ENCODE data around the gene TTPAL. TPM values are rescaled to one million over a fixed set of nuclear protein-coding genes. Genes with fewer than 3 reads are reported as not detected.

The TTPAL gene
- total and polyA plus RNA-seq, 10 donors = 3.5 to 16.3 (median 11.8) TPM

- H3K9me3 ChIP-seq = no peaks in the 10 kb centered on the region
- H3K27me3 ChIP-seq (replicated peaks in 1 of 7) = no peaks in the 10 kb centered on the region
- H3K36me3 ChIP-seq = peaks cover 0 to 100% (median 64%) of the 10 kb centered on the region in 6 donors
- DNase-seq = no peak
- 74 to 93% (median 88%) methylated on average over 2 of the region's 2 CpGs for WGBS, 5 donors
- TF ChIP-seq CTCF (IDR thresholded peaks at IDR 0.05 in 8 of 11, conservative IDR thresholded peaks at IDR 0.05 in 3 of 11) = no peak
- no peak for TF ChIP-seq POLR2A (IDR thresholded peaks at IDR 0.05)
- TF ChIP-seq POLR2AphosphoS5 (IDR thresholded peaks at IDR 0.05) = no peak
- H3K4me1 ChIP-seq = peaks cover 0 to 10% (median 0%) of the 10 kb centered on the region in 6 donors
- no peak overlapping the region for H3K27ac ChIP-seq
- intact Hi-C loops (cut with DNase I; ENCODE audit: low total_unique reads) = no loop called here
- H3K4me3 ChIP-seq = no peak overlapping the region
These were observed 10.1 kb downstream of the TTPAL start for GRCh38 chr20:44485830-44486198.

GRCh38 chr20:44488551-44488950 lies 12.9 kb downstream of the TTPAL start:
- TF ChIP-seq POLR2A (IDR thresholded peaks at IDR 0.05) (no peak), CTCF (IDR thresholded peaks at IDR 0.05 in 8 of 11, conservative IDR thresholded peaks at IDR 0.05 in 3 of 11) (no peak), POLR2AphosphoS5 (IDR thresholded peaks at IDR 0.05) (peak in 2 of 3 donors; percentile 5 to 38)
- 88 to 98% (median 94%) methylated on average over 5 of the region's 5 CpGs for WGBS, 5 donors
- Histone ChIP-seq H3K4me3 (no peak overlapping the region), H3K36me3 (peaks cover 0 to 100% (median 72%) of the 10 kb centered on the region in 6 donors), H3K27me3 (replicated peaks in 1 of 7) (no peaks in the 10 kb centered on the region), H3K9me3 (no peaks in the 10 kb centered on the region), H3K4me1 (peaks cover 0 to 14% (median 0%) of the 10 kb centered on the region in 6 donors), H3K27ac (no peak overlapping the region)
- DNase-seq = no peak
- intact Hi-C loops (cut with DNase I; ENCODE audit: low total_unique reads) = no loop called here

GRCh38 chr20:44489223-44489622 lies 13.5 kb downstream of the TTPAL start:
- WGBS, 5 donors = 89 to 94% (median 91%) methylated on average over 9 of the region's 9 CpGs
- no peak overlapping the region for H3K27ac ChIP-seq

GRCh38 chr20:44489931-44490330 lies 14.3 kb downstream of the TTPAL start:
- Histone ChIP-seq H3K9me3 (no peaks in the 10 kb centered on the region), H3K36me3 (peaks cover 0 to 100% (median 75%) of the 10 kb centered on the region in 6 donors), H3K27me3 (replicated peaks in 1 of 7) (no peaks in the 10 kb centered on the region), H3K4me3 (no peak overlapping the region), H3K27ac (no peak overlapping the region), H3K4me1 (peaks cover 0 to 18% (median 2%) of the 10 kb centered on the region in 6 donors)
- 67 to 92% (median 79%) methylated on average over 3 of the region's 3 CpGs for WGBS, 5 donors
- TF ChIP-seq POLR2AphosphoS5 (IDR thresholded peaks at IDR 0.05) = no peak
- TF ChIP-seq CTCF (IDR thresholded peaks at IDR 0.05 in 8 of 11, conservative IDR thresholded peaks at IDR 0.05 in 3 of 11) = no peak
- no peak for TF ChIP-seq POLR2A (IDR thresholded peaks at IDR 0.05)
- intact Hi-C loops (cut with DNase I; ENCODE audit: low total_unique reads) = no loop called here
- no peak for DNase-seq

More at GRCh38 chr20:44489223-44489622, 13.5 kb downstream of the TTPAL start:
- no peak for DNase-seq
- peak in 2 of 3 donors; percentile 25 to 52 for TF ChIP-seq POLR2AphosphoS5 (IDR thresholded peaks at IDR 0.05)
- TF ChIP-seq CTCF (IDR thresholded peaks at IDR 0.05 in 8 of 11, conservative IDR thresholded peaks at IDR 0.05 in 3 of 11) = no peak
- TF ChIP-seq POLR2A (IDR thresholded peaks at IDR 0.05) = no peak
- H3K4me1 ChIP-seq = peaks cover 0 to 14% (median under 1%) of the 10 kb centered on the region in 6 donors
- peaks cover 0 to 100% (median 73%) of the 10 kb centered on the region in 6 donors for H3K36me3 ChIP-seq
- no peak overlapping the region for H3K4me3 ChIP-seq
- intact Hi-C loops (cut with DNase I; ENCODE audit: low total_unique reads) = no loop called here
- H3K27me3 ChIP-seq (replicated peaks in 1 of 7) = no peaks in the 10 kb centered on the region
- no peaks in the 10 kb centered on the region for H3K9me3 ChIP-seq

Data from spleen (tissue), 11 donors.